Measurements from ENCODE around the gene ABCD1. TPM values are rescaled to one million over a fixed set of nuclear protein-coding genes. Genes with fewer than 3 reads are reported as not detected.

Gene ABCD1
- total RNA-seq, 1 donor from 2014 or later: 0.79 TPM

DNA sequence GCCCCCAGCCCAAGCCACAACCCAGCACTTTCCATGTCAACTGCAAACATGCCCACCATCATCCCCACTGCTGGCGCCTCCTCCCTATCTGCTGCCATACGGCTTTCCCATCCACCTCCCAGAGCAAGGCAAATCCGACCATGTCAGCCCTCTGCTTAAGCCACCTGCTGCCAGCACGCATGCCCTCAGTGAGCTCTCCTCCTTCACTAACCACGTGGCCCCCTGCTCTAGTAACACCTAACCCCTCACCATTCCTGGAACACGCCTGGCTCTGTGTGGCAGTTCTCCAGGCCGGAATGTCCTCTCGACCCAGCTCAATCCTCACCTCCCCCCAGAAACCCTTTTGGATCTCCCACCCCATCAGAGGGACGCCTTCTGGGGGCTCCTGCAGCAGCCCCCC, 17.9 kb upstream of the ABCD1 start:
- Histone ChIP-seq H3K4me3 (no peak overlapping the region), H4K20me1 (ENCODE audit: low read depth) (peaks cover 5% of the 10 kb centered on the region), H2AFZ (replicated peaks) (no peak overlapping the region), H3K9me3 (ENCODE audit: low read depth) (no peaks in the 10 kb centered on the region), H3F3A (ENCODE audit: low read depth) (no peaks in the 10 kb centered on the region), H3K79me2 (ENCODE audit: low read depth) (no peaks in the 10 kb centered on the region), H3K27ac (no peak overlapping the region), H3K4me2 (no peak overlapping the region), H3K9ac (no peak overlapping the region), H3K4me1 (no peaks in the 10 kb centered on the region), H3K36me3 (no peaks in the 10 kb centered on the region), H3K27me3 (no peaks in the 10 kb centered on the region)
- peaks cover 3% of the 10 kb centered on the region for H3K4me1 Mint-ChIP-seq
- peaks cover 5% of the 10 kb centered on the region for H3K27me3 Mint-ChIP-seq (ENCODE audit: insufficient read depth, low read depth)
- no peak overlapping the region for H3K27ac Mint-ChIP-seq
- TF ChIP-seq EZH2phosphoT487 (IDR thresholded peaks at IDR 0.05) (no peak), EZH2 (IDR thresholded peaks at IDR 0.05) (no peak)
- peak overlapping the region; percentile 39 for H3K4me3 Mint-ChIP-seq
- peaks cover 34% of the 10 kb centered on the region for H3K9me3 Mint-ChIP-seq
- no peak for DNase-seq (ENCODE audit: low spot score)
- H3K36me3 Mint-ChIP-seq: peaks cover 5% of the 10 kb centered on the region

GRCh38 chrX:153707406-153707805, 17.2 kb upstream of the ABCD1 start:
- no peaks in the 10 kb centered on the region for H3K79me2 ChIP-seq (ENCODE audit: low read depth)
- no peak overlapping the region for H3K4me3 Mint-ChIP-seq
- H3K9me3 ChIP-seq (ENCODE audit: low read depth): no peaks in the 10 kb centered on the region
- peaks cover 5% of the 10 kb centered on the region for H4K20me1 ChIP-seq (ENCODE audit: low read depth)
- TF ChIP-seq EZH2phosphoT487 (IDR thresholded peaks at IDR 0.05) (no peak), CTCF (IDR thresholded peaks at IDR 0.05) (no peak), EZH2 (IDR thresholded peaks at IDR 0.05) (no peak)
- H3K36me3 Mint-ChIP-seq: peaks cover 5% of the 10 kb centered on the region
- no peak overlapping the region for H3K4me2 ChIP-seq
- DNase-seq (ENCODE audit: low spot score): no peak
- no peak overlapping the region for H3K27ac Mint-ChIP-seq
- H3K36me3 ChIP-seq: no peaks in the 10 kb centered on the region
- no peak overlapping the region for H2AFZ ChIP-seq (replicated peaks)
- H3K27me3 ChIP-seq: no peaks in the 10 kb centered on the region
- no peak overlapping the region for H3K4me3 ChIP-seq
- H3K27ac ChIP-seq: no peak overlapping the region
- H3F3A ChIP-seq (ENCODE audit: low read depth): no peaks in the 10 kb centered on the region
- H3K9me3 Mint-ChIP-seq: peaks cover 31% of the 10 kb centered on the region
- no peak overlapping the region for H3K9ac ChIP-seq
- H3K4me1 ChIP-seq: no peaks in the 10 kb centered on the region
- H3K27me3 Mint-ChIP-seq (ENCODE audit: insufficient read depth, low read depth): peaks cover 5% of the 10 kb centered on the region
- H3K4me1 Mint-ChIP-seq: peaks cover 3% of the 10 kb centered on the region

DNA sequence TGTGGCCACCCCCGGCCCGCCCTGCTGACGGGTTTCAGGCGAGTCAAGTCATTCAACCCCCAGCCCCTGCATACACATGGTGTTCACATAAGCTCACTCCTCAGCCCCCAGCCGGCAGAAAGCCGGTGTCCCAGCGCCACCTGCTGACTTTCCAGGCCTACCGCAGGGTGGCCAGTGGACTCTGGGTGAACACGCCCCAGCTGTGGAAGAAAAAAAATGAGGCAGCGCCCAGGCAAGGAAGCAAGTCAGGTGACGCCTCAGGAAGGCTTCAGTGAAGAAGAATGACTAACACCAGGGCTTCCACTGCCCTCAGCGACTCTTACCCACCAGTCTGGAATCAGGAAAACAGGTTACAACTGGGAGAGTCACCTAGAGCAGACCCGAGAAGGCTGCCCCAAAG, 16.2 kb upstream of the ABCD1 start:
- no peak overlapping the region for H3K9ac ChIP-seq
- H2AFZ ChIP-seq (replicated peaks): no peak overlapping the region
- Mint-ChIP-seq H3K27ac (no peak overlapping the region), H3K27me3 (ENCODE audit: insufficient read depth, low read depth) (peaks cover 11% of the 10 kb centered on the region), H3K4me3 (no peak overlapping the region), H3K9me3 (peaks cover 31% of the 10 kb centered on the region), H3K36me3 (peaks cover 8% of the 10 kb centered on the region), H3K4me1 (peaks cover 3% of the 10 kb centered on the region)
- no peaks in the 10 kb centered on the region for H3K36me3 ChIP-seq
- DNase-seq (ENCODE audit: low spot score): peak; percentile 75
- H3K4me2 ChIP-seq: no peak overlapping the region
- H3K4me1 ChIP-seq: no peaks in the 10 kb centered on the region
- H3F3A ChIP-seq (ENCODE audit: low read depth): no peaks in the 10 kb centered on the region
- H3K79me2 ChIP-seq (ENCODE audit: low read depth): no peaks in the 10 kb centered on the region
- peaks cover 5% of the 10 kb centered on the region for H4K20me1 ChIP-seq (ENCODE audit: low read depth)
- TF ChIP-seq CTCF (IDR thresholded peaks at IDR 0.05): peak; percentile 61
- TF ChIP-seq EZH2phosphoT487 (IDR thresholded peaks at IDR 0.05): no peak
- no peak overlapping the region for H3K27ac ChIP-seq
- H3K4me3 ChIP-seq: no peak overlapping the region
- H3K27me3 ChIP-seq: no peaks in the 10 kb centered on the region
- H3K9me3 ChIP-seq (ENCODE audit: low read depth): no peaks in the 10 kb centered on the region

DNA sequence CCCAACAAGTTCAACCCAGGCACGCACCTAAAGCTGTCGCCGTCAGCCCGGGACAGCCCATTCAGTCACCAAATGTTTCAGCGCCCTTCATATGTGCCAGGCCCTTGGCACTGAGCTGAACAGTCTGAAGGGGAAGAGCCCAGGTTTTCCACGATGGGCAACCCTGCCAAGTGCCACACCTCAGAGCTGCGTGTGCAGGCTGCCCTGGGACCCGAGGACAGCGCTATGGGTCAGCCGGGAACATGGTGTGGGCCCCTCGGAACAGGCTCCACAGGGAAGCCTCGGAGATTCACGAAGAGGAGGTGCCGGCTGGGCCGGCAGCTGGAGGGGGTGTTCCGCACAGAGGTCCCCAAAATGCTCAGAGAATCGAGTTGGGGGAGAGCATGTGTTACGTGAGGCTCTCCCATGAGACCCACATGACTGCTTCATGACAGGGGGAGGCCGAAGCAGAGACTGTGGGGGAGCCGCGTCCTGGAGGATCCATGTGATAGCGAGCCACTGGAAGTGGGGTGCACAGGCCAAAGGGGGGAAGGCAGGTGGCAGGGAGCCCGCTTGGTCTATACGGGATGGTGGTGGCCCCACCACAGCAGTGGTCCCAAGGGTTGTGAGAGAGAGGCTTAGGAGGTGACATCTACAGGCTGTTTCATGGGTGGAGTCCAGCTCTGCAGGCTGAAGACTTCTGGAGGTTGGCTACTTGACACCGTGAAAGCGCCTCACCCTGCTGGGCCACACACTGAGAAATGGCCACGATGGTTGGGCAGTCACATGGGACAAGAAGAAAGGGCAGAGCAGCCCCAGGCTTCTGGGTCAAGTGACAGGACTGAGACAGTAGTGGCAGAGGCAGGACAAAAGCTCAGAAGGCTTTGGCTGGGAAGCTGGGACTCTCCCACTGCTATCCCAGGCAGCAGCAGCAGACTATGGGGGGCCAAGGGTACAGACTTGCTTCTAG, 14.7 kb upstream of the ABCD1 start:
- H3K4me2 ChIP-seq: no peak overlapping the region
- H2AFZ ChIP-seq (replicated peaks): no peak overlapping the region
- H3K4me1 ChIP-seq: no peaks in the 10 kb centered on the region
- H4K20me1 ChIP-seq (ENCODE audit: low read depth): peaks cover 5% of the 10 kb centered on the region
- H3K79me2 ChIP-seq (ENCODE audit: low read depth): no peaks in the 10 kb centered on the region
- Mint-ChIP-seq H3K4me1 (peaks cover 3% of the 10 kb centered on the region), H3K36me3 (peaks cover 10% of the 10 kb centered on the region), H3K4me3 (no peak overlapping the region), H3K9me3 (peaks cover 25% of the 10 kb centered on the region), H3K27ac (no peak overlapping the region), H3K27me3 (ENCODE audit: insufficient read depth, low read depth) (peaks cover 11% of the 10 kb centered on the region)
- H3K36me3 ChIP-seq: no peaks in the 10 kb centered on the region
- no peak overlapping the region for H3K4me3 ChIP-seq
- TF ChIP-seq EZH2phosphoT487 (IDR thresholded peaks at IDR 0.05) (no peak), CTCF (IDR thresholded peaks at IDR 0.05) (no peak), EZH2 (IDR thresholded peaks at IDR 0.05) (no peak)
- H3K27ac ChIP-seq: no peak overlapping the region
- H3K27me3 ChIP-seq: no peaks in the 10 kb centered on the region
- DNase-seq (ENCODE audit: low spot score): no peak
- H3K9me3 ChIP-seq (ENCODE audit: low read depth): no peaks in the 10 kb centered on the region
- no peak overlapping the region for H3K9ac ChIP-seq
- no peaks in the 10 kb centered on the region for H3F3A ChIP-seq (ENCODE audit: low read depth)

All from neural progenitor cell (in vitro differentiated cells).